GM18519 (cell line): ENCODE data around the gene CYP27C1.

ENCODE experiments used
- ATAC-seq: cut with Tn5 transposase; IDR thresholded peaks from one replicate; pipeline ENCODE4 v1.9.1; 2021; ENCODE audit warnings: mild to moderate bottlenecking, moderate library complexity; ENCODE audit not compliant: unreplicated experiment, low FRiP score

Gene CYP27C1

DNA sequence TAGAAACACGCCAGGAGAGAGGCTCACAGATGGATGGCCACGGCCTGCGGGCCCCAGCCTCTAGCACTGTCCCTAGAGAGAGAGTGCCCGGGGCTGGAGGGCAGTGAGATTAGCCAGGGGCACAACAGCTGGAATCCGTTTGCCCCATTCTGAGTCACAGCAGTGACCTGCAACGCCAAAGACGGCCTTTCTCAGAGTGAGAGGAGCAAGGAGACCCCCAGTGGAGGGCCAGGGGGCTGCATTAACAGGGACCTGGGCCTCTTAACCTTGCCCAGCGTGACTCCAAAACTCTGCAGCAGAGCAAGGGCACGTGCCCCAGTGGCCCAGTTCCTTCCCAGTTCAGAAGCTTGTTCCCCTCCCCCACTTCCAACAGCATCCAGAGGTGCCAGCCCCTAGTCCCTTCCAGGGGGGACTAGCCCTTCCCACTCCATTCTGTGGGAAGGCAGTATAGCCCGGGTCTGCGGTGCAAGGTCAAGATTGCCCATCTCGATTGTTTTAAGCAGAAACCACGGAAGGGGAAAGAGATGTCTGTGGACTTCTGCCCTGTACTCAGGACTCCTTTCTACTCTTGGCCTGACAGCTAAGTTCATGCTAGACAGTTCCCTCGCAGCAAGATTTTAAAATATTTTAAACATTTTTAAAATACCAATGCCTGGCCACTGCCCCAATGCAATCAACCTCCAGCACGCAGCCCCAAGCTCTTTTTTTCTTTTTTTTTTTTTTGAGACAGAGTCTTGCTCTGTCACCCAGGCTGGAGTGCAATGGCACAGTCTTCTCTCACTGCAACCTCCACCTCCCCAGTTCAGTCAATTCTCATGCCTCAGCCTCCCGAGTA is 62.2 kb downstream of the CYP27C1 start:
- ATAC-seq, result no peak

GRCh38 chr2:127157114-127157513 is 63.0 kb downstream of the CYP27C1 start:
- no peak for ATAC-seq

GRCh38 chr2:127155947-127156346 is 64.2 kb downstream of the CYP27C1 start:
- ATAC-seq, result no peak

- no peak for ATAC-seq
Observed at GRCh38 chr2:127155028-127155581, 65.0 kb downstream of the CYP27C1 start.

GRCh38 chr2:127154396-127154795 is 65.7 kb downstream of the CYP27C1 start:
- ATAC-seq, result no peak

GRCh38 chr2:127153691-127154158 is 66.4 kb downstream of the CYP27C1 start:
- ATAC-seq, result no peak

GRCh38 chr2:127150996-127151395 is 69.1 kb downstream of the CYP27C1 start:
- ATAC-seq, result no peak

GRCh38 chr2:127149384-127149783 is 70.7 kb downstream of the CYP27C1 start:
- ATAC-seq, result no peak

DNA sequence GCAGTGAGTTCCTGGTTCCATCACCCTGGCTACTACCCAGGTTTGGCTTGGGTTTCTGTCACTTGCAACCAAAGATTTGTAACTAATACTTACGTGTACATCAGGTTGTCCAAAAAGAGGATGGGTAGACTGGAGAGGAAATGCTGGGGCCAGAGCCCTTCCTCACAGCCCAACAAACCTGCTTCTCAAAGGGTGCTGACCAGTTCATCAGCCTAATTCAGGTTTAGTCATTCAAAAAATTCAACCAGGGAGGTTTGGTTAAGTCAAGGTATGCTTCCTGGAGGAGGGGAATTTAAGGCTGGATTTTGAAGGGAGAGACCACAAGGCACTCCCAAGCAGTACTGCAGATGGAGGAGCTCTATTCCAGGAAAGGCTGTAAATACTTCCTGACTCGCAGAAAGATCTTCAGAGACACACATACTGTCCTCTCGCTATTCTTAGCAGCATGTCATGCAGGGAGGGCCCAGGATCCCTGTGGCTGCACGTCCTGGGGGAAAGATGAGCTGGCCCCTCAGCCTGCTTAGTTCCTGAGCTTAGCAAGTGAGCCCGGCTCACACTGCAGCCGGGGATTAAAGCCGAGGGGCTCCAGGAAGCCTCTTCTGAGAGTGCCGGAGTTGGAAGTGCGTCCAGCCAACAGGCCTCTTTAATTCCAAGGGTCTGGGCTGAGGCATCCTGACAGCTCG is 73.1 kb downstream of the CYP27C1 start:
- ATAC-seq, result no peak

DNA sequence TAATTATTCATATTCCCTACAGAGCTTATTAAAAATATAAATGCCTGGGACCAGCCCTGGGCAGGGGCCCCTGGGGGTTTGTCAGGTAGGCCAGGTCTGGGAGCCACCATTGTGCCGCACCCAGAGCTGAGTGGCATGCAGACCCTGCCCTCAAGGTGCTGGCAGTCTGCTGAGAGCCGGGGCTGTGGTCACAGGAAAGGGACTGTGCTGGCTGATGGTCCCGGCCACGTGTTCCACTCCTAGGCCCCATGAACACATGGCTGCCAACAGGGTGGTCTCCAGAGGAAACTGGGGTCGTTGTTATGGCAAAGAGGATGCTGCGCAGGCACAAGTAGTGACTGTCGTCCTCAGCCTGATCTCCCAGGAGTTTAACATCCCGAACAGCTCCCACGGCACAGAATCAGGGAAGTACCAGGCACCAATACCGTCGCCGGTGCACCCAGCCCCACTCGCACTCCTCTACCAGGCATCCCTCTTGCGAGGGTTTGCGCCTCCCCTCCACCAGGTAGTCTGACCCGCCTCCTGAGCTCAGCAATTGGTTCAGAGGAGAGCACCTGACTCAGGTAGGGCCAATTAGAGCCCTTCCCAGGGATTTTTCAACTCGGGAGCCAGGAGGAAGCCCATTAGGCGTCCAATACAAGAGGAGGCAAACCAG is 73.9 kb downstream of the CYP27C1 start:
- ATAC-seq, result no peak

DNA sequence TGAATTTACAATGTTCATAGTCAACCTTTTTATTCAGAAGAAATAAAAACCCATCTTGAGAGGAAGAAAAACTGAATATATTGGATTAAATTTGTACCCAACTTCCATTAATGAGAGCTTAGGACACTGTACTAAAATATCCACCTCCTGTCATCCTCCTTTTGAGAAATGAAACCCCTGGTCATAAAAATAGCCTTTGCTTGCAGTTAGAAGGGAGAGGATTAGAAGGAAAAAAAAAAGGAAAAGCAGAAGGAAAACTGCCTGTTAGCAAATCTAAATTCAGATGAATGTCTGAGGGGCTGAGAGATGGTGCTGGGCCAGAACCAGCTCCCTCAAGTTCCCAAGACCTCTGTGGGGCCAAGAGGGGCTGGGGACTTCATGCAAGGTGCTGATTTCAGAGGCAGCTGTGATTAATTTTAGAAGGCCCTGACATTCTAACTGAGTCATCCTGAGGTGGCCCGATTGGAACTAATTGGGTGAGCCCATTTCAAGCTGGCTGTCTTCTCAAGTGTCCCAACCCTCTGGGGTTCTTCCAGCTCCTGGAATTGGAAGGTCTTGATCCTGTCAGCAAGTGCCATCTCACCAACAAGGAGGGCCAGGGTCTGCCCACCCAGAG is 74.7 kb downstream of the CYP27C1 start:
- no peak for ATAC-seq

- no peak for ATAC-seq
Observed at GRCh38 chr2:127143841-127144782, 76.0 kb downstream of the CYP27C1 start.

- ATAC-seq, result no peak
Observed at GRCh38 chr2:127142663-127143630, 77.2 kb downstream of the CYP27C1 start.

DNA sequence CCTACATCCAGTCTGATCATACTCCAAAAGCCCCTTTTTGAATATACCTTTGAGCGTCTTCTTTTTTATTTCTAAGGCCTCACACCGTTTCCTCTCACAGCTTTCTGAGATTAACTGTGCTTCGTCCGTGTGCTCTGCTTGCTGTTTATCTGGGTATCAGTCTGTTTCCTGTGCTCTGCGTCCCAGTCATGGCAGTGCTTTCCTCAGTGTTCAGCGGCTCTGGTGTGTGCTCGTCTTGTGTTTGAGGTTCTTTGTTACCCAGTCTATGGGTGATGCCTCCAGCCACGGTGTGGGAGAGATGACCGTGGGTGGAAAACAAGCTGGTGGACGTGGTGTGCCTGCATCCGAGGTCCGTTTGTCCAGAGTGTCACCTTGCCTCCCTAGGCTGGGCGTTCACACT is 79.6 kb downstream of the CYP27C1 start:
- ATAC-seq, result no peak

- no peak for ATAC-seq
Observed at GRCh38 chr2:127139766-127140165, 80.3 kb downstream of the CYP27C1 start.

- no peak for ATAC-seq
Observed at GRCh38 chr2:127138281-127138680, 81.8 kb downstream of the CYP27C1 start.

DNA sequence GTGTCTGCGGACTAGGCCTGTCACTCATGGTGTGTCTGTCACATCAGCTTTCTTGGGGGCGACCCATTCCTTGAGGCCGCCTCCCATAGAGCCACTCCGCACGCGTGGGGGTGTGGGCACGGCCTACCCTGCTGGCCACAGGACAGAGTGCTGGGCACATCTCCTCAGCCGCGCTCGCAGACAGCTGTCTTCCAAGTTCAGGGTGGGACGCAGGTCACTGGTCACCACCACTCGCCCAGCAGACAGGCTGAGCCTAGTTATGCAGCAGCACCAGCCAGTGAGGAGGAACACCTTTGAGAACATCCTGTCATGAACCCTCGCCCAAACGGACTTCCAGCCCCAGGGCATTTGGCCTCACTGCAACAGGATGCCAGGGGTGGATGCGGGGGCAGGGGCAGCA is 82.4 kb downstream of the CYP27C1 start:
- no peak for ATAC-seq

- ATAC-seq, result no peak
Observed at GRCh38 chr2:127137225-127137624, 82.9 kb downstream of the CYP27C1 start.
